SW 1271 (cell line): Measurements from ENCODE around the gene RIPPLY3.
"Not testable (repeated sequence)": the region's sequence is repeated elsewhere in the genome, so short reads cannot be mapped to it uniquely, and the experiment has no call there.

Experiments used
- DNase-seq, 2 experiments: peaks; one replicate each; lab custom pipeline; 2025; lab: John Stamatoyannopoulos, UW

RIPPLY3 gene

DNA sequence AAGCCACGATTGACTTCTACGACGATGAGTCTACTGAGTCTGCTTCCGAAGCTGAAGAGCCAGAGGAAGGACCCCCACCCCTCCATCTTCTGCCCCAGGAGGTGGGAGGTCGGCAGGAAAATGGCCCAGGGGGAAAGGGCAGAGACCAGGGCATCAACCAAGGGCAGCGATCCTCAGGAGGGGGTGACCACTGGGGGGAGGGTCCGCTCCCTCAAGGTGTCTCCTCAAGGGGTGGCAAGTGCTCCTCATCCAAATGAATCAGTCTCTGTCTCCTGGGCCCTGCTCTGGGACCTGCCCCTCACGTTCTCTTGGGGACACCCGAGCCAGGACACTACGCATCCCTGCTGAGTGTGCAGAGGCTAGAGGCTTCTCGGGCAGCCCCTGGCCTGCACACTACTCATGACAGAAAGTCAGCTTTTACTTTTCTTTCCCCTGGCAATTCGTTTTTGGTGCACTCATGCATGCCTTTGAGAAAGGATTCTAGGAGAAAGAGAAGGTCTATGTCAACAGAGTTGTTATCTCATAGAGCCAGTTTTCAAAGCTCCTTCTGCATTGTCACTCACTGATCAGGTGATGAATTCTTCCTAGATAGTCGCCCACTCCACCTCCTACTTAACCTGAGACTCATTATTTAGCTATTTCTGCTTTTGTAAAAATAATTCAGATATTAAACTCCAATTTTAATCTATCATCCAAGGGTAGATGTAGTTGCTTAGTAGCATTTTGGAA lies 11.6 kb downstream of the RIPPLY3 start:
- DNase-seq, result no peak

DNA sequence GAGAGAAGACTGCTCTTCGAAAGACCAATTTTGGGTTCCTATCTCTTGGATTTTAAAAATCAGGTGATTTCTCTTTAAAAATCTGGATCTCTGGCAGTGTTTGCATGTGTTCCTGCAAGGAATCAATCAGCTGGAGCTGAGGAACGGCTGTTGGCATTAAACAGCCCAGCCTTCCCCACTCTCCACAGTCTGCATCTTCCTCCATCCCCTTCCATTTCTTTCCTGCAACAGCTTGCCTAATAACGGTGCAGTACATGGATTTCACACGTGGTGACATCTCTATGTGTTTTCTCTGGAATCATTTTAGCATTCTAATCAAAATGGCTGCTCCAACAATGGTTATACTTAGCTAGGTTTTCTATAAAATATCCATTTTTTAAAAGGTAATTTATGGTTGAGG lies 20.0 kb downstream of the RIPPLY3 start:
- DNase-seq, result no peak

DNA sequence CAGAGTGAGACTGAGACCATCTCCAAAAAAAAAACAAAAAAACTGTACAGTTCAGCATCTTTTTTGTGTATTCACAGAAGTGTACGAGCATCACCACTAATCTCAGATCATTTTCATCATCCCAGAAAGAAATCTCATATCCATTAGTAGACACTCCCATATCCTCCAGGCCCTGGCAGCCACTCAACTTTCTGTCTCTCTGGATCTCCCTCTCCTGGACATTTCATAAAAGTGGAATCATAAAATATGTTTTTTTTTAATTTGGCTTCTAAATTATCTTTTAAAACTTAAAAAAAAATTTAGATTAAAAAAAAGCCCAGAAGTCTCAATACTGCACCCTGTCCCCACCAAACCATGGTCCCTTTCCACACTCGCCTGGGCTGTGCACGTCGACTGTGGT lies 22.1 kb downstream of the RIPPLY3 start:
- DNase-seq, result no peak

DNA sequence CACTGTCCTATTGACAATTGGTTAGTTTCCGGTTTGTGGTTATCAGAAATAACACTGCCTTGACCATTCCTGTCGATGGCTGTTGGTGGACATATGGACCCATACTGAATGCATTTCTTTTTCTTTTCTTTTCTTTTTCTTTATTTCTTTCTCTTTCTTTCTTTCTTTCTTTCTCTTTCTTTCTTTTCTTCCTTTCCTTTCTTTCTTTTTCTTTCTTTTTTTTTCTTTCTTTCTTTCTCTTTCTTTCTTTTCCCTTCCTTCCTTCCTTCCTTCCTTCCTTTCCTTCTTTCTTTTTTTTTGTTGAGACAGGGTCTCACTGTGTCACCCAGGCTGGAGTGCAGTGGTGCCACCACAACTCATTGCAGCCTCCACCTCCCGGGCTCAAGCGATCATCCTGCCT lies 24.4 kb downstream of the RIPPLY3 start:
- no peak for DNase-seq

DNA sequence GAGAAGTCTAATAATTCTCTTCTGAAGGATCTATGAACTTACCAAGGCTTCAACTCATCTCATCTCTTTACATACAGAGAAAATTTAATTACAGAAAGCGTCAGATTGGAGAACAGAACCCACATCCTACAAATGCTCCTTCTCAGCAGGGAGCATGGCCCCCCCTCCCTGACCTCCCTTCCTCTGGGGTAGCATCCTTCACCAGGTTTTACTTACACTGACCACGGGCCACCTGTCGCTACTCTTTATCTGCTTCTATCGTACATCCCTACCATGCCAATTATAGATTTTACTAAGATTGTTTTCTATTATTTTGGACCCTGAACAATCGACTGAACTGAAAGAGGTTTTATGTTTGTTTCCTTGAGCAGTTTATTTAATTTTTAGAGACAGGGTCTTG lies 25.8 kb downstream of the RIPPLY3 start:
- DNase-seq, result no peak

DNA sequence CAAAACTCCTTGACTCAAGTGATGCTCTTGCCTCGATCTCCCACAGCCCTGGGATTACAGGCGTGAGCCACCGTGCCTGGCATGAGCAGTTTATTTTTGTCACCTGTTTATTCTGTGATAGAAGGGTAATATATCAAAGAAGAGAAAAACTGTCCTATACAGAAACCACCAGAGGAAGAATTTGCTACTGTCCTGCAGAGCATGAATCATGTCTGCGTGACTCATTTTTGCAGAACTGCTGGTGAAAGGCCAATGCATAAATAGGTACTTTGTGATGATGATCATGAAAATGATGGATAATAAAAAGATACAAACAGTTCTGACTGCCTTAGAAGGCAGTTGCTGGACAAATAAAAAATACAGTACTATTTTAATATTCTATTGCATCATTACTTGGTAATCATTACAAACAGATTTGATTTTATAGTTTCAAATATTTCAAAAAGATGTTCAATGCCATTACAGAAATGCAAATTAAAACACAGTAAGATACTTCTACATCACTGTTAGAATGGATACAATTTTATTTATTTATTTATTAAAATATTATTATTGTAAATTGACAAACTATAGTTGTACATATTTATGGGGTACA lies 26.5 kb downstream of the RIPPLY3 start:
- peak in 1 of 2 experiments; percentile 4 for DNase-seq

DNA sequence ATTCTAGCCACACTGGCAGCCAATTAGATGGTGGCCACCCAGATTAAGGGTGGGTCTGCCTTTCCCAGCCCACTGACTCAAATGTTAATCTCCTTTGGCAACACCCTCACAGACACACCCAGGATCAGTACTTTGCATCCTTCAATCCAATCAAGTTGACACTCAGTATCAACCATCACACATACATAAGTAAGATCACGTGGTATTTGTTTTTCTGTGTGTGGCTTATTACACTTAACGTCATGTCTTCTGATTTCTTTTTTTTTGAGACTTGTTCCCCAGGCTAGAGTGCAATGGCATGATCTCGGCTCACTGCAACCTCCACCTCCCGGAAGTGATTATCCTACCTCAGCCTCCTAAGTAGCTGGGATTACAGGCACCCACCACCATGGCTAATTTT lies 27.9 kb downstream of the RIPPLY3 start:
- DNase-seq, result not testable (repeated sequence)

DNA sequence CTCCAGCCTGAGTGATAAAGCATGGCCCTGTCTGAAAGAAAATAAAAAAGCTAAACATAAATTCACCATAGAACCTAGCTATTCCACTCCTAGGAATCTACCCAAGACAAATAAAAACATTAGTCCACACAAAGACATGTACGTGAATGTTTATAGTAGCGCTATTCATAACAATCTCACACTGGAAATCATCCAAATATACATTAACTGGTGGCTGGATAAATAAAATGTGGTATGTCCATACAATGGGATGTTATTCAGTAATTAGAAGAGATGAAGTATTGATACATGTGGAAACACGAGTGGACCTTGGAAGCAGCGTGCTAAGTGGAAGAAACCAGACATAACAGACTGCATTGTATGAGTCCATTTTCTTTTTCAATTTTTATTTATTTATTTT lies 29.7 kb downstream of the RIPPLY3 start:
- no peak for DNase-seq

DNA sequence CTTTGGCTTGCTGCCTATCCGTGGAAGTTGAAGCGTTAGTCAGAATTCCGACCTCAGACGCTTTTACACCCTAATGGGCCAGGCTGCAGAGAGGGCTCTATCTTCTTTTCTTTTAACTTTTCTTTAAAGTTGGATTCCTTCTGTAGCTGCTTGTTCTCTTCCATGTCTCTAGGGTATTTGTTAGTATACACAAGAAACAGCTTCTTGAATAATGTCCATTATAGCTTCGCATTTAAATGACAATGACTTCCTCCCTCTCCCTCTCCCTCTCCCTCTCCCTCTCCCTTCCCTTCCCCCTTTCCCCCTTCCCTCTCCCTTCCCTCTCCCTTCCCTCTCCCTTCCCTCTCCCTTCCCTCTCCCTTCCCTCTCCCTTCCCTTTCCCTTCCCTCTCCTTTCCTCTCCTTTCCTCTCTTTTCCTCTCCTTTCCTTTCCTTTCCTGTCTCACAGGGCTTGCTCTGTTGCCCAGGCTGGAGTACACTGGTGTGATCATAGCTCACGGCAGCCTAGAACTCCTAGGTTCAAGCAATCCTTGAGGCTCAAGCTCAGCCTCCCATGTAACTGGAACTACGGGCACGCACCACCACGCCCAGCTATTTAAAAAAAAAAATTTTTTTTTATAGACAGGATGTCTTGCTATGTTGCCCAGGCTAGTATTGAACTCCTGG lies 33.0 kb downstream of the RIPPLY3 start:
- no peak for DNase-seq

DNA sequence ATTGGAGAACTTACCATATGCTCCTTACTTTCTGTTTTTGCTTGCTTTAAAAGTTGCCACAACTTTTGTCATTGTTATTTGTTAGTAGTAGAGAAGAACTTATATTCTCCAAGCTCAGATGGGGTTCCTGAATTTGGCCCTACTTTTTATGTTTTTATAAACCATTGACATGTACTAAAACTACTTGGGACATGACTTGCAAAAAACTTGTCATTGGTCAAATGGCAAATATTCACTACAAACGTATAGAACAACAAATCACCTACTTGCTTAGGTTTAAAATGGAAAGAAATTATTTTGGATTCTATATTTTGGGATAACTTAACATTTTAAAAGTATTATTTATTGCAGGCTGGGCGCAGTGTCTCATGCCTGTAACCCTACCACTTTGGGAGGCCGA lies 33.7 kb downstream of the RIPPLY3 start:
- DNase-seq, result no peak

DNA sequence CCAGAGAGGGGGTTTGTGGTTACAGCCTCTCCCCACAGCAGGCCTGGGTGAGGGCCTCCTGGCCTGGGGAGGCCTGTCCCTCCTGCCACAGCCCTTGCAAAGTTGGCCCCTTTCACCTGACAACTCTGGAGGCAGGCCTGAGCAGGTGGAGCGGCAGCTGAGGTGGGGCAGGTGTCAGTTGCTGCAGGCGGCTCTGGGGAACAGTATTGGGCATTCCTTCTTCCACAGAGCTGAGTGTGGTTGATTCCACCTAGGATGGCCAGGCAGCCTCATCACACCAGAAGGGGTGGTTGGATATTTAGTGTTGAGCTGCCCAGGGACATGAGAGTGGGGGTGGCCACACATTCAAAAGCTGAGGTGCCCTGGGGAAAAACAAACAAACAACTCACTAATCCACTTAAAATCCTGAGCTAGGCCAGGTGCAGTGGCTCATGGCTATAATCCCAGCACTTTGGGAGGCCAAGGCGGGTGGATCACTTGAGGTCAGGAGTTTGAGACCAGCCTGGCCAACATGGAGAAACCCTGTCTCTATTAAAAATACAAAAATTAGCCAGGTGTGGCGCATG lies 35.3 kb downstream of the RIPPLY3 start:
- no peak for DNase-seq

DNA sequence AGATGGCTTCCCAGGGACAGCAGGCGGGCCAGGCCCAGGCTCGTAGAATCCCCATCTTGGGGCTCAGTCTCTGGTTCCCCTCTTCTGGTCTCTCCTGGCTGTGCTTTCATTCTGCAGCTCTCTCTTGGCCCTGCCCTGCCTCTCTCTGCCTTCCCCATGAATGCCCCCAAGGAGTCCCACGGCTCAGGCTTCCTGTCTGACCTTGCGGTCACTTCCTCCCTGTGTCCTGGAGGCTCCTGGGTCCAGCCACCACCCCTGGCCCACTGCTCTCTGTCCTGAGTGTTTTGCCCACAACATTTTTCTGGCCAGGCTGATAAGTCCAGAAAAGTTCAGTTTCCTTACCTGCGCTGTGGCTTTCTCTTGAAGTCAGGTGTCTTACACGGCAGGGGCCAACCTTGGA lies 37.3 kb downstream of the RIPPLY3 start:
- DNase-seq, result no peak

DNA sequence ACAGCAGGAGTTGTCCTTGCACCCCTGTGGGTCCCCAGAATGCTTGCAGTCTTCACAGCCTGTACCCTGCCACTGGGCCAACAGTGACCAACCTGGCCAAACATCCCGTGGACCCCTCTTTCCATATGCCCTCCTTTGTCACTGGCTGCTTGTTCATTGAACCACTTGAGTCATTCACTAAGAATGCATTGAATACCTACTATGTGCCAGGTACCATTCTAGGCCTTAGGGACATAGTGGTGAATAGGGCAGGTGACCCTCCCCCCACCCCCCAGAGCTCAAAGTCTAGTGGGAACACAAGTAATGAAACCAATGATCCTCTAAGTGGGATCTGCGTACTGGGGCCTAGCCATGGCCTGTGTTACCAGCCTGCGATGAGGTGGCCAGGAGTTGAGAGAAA lies 38.1 kb downstream of the RIPPLY3 start:
- no peak for DNase-seq

DNA sequence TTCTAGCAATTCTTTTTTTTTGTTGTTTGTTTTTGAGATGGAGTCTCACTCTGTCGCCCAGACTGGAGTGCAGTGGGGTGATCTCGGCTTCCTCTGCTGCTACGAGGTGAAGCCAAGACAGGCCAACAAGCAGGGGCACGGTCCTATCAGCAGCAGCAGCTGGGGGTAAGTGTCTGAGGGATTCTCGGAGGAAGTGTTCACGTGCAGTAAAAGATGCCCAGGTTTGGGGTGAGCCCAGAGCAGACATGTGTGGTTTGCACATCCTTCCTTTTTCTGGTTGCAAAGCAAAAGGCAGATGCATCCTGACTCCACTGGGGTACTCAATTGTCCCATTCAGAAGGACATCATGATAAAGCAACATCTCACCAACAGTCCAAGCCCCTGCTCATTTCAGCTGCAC lies 38.6 kb downstream of the RIPPLY3 start:
- DNase-seq, result no peak

DNA sequence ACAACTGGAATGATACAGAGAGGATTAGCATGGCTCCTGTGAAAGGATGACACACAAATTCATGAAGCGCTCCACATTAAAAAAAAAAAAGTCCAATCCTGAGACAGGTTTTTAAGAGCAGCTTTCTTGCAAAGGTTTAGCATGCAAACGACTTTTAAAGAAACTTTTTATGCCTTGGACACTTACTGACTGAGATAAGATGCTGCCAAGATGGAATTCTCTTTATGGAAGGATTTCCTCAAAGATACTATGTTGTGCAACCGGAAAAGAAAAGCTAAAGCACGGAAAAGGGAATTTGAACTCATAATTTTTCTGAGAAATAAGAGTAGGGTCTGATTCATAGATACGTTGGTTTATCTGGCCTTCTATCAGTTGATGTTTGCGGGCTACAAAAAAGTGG lies 39.1 kb downstream of the RIPPLY3 start:
- DNase-seq, result no peak

DNA sequence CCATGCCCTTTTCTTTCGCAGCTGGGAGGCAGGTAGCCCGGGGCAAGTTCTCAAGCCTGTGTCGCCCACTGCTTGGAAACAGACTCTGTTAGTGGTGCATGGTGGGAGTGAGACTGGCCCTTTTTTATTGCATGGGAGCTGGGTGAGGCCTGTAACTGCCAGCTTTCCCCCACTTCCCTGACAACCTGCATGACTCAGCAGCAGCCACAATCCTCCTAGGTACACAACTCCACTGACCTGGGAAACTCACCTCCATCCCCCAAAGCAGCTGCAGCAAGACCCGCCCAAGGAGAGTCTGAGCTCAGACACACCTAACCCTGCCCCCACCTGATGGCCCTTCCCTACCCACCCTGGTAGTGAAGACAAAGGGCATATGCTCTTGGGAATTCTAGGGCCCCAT lies 40.6 kb downstream of the RIPPLY3 start:
- DNase-seq, result no peak

DNA sequence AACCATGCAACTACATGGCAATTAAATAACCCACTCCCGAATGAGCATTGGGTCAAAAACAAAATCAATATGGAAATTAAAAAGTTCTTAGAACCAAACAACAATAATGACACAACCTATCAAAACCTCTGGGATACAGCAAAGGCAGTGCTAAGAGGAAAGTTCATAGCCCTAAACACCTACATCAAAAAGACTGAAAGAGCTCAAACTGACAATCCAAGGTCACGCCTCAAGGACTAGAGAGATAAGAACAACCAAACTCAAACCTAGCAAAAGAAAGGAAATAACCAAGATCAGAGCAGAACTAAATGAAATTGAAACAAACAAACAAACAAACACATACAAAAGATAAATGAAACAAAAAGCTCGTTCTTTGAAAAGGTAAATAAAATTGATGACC lies 43.2 kb downstream of the RIPPLY3 start:
- DNase-seq, result not testable (repeated sequence)

DNA sequence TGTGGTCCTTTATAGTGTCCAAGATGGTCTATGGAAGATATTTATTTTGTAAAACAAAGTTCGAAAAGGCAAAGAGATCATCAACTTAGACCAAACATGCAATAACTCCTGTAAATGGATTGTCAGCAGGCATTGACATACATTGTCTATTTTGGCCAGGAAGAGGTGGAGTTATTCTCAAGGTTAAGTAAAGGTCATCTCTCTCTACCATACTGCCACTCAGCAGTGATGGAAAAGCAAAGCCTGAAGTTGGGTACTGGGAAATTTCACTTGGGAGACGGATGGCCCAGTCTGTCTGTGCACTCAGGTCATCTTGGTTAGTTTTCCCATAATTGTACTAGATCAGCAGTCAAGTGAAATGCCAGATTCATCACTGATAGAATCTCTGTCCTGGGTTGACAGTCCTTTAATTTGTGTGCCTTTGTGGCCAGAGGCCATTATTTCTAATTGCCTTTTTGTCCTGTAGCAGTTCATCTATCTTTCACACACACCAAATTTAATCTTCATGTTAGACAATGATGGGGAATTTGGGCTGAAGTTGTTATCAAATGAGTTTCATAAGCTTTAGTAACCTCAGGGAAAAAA lies 48.9 kb downstream of the RIPPLY3 start:
- no peak for DNase-seq

DNA sequence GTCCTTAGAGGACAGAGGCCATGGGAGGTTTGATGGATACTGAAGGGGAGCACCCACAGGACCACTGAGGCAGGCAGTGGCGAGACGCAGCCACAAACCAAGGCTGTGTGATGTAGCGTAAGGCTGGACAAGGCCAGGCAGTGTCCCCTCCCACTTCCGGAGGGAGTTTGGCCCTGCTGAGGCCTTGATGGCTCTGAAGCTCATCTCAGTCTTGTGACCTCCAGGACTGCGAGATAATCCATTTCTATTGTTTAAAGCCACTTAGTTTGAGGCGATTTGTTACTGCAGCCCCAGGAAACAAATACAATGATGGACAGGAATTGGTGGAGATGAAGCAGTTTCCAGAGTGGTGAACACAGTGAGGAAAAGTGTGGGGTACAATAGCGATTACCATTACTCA lies 51.1 kb downstream of the RIPPLY3 start:
- DNase-seq, result no peak

DNA sequence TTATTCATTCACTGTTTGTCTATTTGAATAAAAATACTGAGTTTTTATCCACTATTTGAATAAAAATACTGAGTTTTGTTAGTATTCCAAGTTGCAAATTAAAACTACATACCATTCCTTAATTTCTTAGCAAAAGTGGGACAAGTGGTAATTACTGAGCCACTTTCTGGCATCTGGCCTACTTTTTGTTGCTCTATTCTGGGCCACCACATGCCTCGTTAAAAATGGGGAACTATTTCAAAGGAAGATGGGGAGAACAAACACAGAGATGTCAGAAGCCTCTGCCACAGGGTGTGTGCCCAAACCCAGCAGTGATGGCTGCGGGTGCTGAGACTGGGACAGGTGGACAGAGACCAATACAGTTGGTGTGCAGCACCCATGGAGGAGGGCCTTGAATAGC lies 51.8 kb downstream of the RIPPLY3 start:
- no peak for DNase-seq

DNA sequence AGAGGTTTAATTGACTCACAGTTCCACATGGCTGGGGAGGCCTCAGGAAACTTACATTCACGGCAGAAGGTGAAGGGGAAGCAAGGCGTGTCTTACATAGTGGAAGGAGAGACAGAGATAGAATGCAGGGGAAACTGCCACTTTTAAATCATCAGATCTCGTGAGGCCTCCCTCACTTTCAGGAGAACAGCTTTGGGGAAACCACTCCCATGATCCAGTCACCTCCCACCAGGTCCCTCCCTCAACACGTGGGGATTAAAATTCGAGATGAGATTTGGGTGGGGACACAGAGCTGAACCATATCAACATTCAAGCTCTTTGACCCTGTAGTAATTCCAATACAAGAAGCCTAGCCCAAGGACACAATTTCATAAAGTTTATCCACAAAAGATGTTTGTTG lies 52.7 kb downstream of the RIPPLY3 start:
- DNase-seq, result no peak

DNA sequence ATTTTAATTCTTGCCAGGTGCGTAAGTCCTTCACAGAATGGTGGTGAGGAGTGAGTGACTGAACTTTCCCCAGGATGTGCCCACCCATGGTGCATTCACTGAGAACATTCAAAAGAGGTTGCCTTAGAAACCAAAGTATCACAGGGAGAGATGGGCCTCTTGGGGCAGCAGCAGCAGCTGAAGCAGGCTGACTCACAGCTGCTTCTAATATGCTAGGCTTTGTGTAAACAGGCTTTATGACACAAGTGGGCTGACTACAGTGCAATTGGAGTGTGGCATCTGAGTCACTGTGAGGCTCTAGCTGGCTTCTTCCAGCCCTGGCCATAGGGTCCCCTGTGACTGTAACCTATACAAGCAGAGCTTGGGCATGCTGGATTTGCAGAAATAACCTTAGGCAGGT lies 53.8 kb downstream of the RIPPLY3 start:
- DNase-seq, result peak; percentile 48 to 57
